NCI-H1105 treated with DMSO at 0.1 percent for 48 hours (cell line): ENCODE measurements around the gene ECSIT.

Experiments used
- DNase-seq: peaks from one replicate; lab custom pipeline; 2025; lab: John Stamatoyannopoulos, UW

ECSIT gene

GRCh38 chr19:11550265-11550664, 21.3 kb upstream of the ECSIT start:
- DNase-seq: no peak

DNA sequence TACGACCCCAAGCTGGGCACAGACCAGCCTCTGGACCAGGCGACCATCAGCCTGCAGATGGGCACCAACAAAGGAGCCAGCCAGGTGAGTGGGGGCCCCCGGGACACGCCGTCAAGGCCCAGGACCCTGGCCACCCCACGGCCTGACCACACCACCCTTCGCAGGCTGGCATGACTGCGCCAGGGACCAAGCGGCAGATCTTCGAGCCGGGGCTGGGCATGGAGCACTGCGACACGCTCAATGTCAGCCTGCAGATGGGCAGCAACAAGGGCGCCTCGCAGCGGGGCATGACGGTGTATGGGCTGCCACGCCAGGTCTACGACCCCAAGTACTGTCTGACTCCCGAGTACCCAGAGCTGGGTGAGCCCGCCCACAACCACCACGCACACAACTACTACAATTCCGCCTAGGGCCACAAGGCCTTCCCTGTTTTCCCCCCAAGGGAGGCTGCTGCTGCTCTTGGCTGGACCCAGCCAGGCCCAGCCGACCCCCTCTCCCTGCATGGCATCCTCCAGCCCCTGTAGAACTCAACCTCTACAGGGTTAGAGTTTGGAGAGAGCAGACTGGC, 20.5 kb upstream of the ECSIT start:
- no peak for DNase-seq

DNA sequence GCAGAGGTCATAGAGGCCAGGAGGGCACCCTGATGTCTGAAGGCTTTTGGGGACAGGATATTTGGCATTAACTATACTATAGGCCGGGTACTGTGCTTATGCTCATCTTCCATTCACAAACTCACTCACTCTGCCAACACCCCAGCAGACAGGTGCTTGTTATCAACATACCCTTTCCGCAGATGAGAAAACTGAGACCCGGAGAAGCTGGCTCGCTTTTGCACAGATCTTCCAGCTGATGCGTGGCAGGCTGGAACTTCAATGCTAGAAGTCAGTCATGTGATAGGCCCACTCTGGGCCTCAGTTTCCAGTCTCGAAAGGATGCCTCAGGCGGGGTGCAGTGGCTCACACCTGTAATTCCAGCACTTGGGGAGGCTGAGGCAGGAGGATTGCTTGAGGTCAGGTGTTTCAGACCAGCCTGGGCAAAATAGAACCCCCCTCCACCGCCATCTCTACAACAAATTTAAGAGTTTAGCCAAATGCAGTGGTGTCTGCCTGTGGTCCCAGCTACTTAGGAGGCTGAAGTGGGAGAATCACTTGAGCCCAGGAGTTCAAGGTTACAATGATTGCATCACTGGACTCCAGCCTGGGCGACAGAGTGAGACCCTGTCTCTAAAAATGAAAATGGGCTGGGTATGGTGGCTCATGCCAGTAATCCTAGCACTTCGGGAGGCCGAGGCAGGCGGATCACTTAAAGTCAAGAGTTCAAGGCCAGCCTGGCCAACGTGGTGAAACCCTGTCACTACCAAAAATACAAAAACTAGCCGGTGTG, 19.2 kb upstream of the ECSIT start:
- no peak for DNase-seq

- DNase-seq: no peak
Measured at GRCh38 chr19:11541238-11541637, 12.3 kb upstream of the ECSIT start.

- no peak for DNase-seq
Measured at GRCh38 chr19:11540645-11541044, 11.7 kb upstream of the ECSIT start.

DNA sequence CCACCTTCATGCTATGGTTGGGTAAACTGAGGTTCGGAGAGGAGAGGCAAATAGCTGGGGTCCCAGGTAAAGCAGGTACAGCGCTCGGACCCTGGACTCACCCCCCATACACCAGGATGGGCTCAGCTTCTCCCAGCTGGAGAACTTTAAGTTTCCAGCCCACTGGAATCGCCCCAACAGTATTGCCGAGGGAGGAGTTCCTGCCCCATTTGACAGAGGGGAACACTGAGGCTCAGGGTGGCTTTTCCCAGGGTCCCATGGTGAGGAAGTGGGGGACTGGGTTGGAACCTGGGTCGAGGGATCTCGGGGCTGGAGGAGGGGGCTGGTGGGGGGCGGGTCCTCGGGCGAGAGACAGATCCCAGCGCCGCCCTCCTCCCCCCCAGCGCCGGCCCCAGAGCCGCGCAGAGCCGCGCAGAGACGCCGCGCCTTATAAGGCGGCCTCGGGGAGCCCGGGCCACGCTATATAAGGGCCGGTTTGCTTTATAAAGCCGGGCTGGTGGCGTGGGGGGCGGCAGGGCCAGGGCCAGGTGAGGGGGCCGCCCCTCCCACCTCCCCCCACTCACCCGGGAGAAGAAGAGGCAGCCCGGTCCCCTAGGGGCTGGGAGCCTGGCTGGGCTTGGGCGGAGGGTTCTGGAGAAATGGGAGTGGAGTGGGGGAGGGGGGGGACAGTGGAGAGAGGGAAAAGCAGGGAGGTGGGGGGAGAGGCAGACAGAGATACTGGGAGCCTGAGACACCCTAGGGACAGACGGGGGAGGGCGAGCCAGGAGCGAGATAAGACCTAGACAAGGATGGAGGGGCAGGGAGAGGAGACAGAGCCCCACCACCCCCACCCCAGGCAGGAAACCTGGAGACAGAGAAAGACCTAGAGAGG, 10.8 kb upstream of the ECSIT start:
- DNase-seq: no peak

DNA sequence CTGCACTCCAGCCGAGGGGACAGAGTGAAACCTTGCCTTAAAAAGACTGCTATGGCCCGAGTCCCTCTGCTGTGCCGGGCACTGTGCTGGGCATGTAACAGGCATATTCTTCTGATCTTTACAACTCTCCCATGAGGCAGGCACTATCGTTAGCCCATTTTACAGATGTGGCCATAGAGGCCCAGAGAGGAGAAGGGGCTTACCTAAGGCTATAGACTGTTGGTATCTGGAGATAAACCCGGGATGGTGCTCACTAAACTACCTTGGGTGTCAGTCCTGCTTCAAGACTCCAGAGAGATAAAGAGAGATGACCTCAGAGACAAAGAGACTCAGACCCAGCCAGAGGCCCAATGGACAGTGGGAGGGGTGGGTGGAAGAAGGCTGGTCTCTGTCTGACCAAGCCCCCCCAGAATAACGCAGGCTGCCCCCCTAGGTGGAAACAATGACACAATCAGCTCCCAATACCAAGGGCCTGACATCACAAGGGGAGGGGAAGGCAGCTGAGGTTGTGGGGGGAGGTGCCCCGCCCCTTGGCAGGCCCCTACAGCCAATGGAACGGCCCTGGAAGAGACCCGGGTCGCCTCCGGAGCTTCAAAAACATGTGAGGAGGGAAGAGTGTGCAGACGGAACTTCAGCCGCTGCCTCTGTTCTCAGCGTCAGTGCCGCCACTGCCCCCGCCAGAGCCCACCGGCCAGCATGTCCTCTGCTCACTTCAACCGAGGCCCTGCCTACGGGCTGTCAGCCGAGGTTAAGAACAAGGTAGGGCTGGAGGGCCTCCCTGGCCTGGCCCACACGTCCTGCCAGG, 9.5 kb upstream of the ECSIT start, which contains the start of gene CNN1:
Gene CNN1, plus strand, starts transcription at position 620 of the 805 bp plus-strand sequence. Its CDS starts 77 bp downstream, at position 697.
- DNase-seq: no peak

- DNase-seq: peak; percentile 61
Measured at GRCh38 chr19:11535792-11536595, 7.1 kb upstream of the ECSIT start.

GRCh38 chr19:11534948-11535347, 6.0 kb upstream of the ECSIT start:
- no peak for DNase-seq

DNA sequence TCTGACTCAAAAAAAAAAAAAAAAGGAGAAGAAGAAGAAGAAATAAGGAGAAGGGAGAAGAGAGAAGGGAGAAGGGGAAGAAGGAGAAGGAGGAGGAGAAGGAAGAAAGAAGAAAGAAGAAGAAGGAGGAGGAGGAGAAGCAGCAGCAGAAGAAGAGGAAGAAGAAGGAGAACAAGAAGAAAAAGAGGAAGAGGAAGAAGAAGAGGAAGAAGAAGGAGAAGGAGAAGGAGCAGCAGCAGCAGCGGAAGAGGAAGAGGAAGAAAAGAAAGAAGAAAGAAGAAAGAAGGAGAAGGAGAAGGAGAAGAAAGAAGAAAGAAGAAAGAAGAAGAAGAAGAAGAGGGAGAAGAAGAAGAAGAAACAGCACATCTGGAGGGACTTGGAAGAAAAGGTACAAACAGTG, 5.6 kb upstream of the ECSIT start:
- DNase-seq: no peak

- peak; percentile 21 for DNase-seq
Measured at GRCh38 chr19:11530432-11530831, 1.5 kb upstream of the ECSIT start.

GRCh38 chr19:11519138-11519537, 9.8 kb downstream of the ECSIT start:
- no peak for DNase-seq

DNA sequence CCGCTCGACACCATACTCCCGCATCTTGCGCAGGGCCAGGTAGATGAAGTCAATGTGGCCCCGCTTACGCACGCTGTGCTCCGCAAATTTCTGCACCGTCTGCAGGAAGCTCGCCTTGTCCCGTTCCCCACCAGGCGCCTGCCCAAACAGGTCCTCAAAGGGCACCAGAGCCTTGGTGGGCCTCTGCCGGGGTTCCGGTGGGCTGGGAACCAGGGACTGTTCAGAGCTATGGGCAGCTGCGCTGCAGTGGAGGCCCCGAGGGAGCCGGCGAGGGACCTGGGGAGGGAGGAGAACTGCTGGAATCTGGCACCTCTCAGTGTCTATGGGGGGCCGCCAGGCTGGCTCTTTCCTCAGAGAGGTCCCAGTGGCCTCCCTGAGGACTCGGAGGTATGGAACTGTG, 15.0 kb downstream of the ECSIT start:
- DNase-seq: no peak

DNA sequence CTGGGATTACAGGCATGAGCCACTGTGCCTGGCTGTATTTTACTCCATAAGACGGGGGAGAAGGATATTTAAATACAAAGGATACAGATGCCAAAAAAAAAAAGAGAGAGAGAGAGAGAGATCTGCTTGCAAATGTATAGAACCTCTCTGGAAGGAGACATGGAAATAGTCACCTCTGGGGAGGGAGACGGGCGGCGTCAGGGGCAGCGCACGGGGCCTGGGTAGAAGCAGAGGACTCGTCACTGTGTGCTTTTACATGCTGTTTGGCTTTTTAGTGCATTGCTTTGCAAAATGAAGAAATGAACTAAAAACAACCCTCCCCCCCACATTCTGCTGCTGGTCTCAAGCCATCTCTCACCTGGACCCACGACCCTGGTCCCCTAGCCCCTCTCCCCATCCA, 18.5 kb downstream of the ECSIT start:
- DNase-seq: no peak

DNA sequence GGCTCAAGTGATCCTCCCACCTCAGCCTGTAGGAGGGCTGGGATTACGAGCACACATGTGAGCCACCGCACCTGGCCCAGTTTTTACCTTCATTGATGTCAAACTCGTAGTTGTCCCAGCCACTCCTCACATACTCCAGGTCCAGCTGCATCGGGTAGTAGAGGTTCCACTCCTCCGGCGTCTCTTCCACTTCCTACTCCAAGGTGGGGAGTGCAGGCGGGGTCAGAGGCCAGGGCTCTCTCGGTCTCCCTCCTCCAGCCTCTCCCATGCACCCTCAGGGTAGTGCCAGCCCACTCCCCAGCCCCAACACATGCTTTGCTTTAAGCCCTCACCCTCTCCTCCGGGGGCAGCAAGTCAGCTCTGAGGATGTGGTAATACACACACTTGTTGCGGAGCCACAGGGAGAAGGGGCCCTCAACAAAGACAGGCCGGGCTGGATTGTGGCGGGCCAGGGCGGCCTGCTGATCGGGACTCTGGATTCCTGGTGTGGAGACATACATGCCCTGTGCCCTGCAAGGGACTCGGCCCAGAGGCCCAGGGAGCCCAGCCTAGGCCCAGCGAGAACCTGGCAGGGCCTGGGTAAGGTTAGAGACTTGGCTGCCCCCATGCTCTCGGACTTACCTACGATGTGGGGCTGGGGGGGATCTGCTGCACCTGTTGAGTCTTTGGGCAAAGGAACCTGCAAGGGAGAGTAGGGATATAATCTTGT, 21.4 kb downstream of the ECSIT start:
- DNase-seq: no peak

DNA sequence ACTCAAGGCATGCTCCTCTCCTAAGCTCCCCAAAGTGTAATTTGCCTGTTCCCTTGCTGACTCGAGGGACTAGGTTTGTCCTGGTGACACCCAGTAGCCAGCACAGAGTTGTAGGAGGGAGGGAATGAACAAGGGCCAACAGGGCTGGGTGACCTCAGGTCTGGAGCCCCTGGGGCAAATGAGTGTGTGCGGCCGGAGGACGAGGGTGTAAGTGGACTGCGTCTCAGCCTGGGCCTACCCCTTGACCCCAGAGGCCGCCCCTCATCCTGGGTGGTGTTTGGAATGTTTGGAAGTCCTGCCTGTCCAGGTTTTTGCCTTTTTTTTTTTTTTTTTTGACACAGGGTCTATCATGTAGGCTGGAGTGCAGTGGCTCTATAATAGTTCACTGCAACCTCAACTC, 22.0 kb downstream of the ECSIT start:
- DNase-seq: no peak

GRCh38 chr19:11506101-11506555, 22.8 kb downstream of the ECSIT start:
- no peak for DNase-seq

DNA sequence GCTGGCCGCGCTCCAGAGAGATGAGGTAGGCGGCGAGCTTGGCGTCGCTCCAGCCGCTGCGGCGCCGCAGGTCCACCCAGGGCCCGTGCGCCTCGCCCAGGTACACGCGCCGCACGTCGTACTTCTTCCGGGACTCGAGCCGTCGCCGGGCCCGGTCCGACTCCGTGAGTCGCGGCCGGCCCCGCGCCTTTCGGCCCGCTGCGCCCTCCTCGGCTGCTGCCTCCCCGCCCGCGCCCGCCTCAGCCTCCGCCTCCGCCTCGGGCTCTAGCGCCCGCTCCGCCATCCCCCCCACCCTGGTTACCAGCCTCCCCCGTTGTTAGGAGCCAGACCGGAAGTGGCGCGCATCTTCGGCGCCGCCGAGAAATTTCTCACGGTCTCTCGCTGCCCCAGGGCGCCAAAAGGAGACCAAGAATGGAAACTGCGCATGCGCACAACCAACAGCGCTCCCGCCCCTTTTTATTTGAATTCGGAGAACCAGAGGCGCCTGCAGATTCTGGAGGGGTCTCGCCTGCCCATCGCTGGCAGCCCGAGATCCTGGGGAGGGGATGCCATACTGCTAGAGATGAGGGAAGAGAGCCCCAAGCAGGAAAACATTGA, 23.3 kb downstream of the ECSIT start, which contains the start of gene ZNF653:
Gene ZNF653, minus strand, starts transcription at position 336 of the 597 bp plus-strand sequence. Its CDS starts 53 bp downstream, at position 283.
- DNase-seq: peak; percentile 92

DNA sequence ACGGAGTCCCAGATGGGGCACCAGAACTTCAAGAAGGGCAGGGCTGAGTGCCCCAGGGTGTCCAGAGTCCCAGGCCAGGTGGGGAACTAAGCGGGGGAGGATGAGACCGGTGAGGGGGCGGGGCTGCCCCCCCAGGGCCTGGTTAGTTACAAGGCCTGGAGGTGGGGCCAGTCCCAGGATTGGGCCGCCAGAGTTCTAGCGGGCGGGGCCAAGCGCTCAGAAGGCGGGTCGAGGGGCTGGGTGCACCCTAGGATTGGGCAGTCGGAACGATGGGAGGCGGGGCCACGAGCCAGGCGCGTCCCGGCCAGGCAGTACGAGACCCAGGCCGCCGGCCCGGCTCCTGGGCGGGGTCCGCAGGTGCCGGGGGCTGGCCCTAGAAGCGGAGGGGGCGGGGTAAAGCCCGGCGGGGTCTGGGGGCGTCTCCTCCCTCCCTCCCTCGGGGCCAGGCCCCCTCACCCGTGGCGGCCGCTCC, 23.9 kb downstream of the ECSIT start:
- peak; percentile 94 for DNase-seq
